Activated T-cell treated with anti-CD3 and anti-CD28 coated beads, Interleukin-2, amount 50 U/mL, for 24 hours (primary cell): ENCODE measurements around the gene TBCB.
A peak's percentile ranks its signal among the peaks of the same experiment; 100 is the strongest.

Experiments used
- DNase-seq: peaks from one replicate; pipeline ENCODE4 v3.0.0-alpha.2; 2020
- H3K27ac Mint-ChIP-seq: 2 replicates; pipeline ENCODE4 v1.8.0; 2020; ENCODE audit warnings: mild to moderate bottlenecking, mixed read lengths
- H3K27me3 Mint-ChIP-seq: 2 replicates; pipeline ENCODE4 v1.8.0; 2020; ENCODE audit warnings: mixed read lengths
- H3K36me3 Mint-ChIP-seq: 2 replicates; pipeline ENCODE4 v1.8.0; 2020; ENCODE audit warnings: low read depth, mixed read lengths
- H3K4me1 Mint-ChIP-seq: 2 replicates; pipeline ENCODE4 v1.8.0; 2020; ENCODE audit warnings: low read depth, mixed read lengths
- H3K4me3 Mint-ChIP-seq: 2 replicates; pipeline ENCODE4 v1.8.0; 2020; ENCODE audit warnings: mild to moderate bottlenecking, moderate library complexity, mixed read lengths
- H3K9me3 Mint-ChIP-seq: 2 replicates; pipeline ENCODE4 v1.8.0; 2020; ENCODE audit warnings: mixed read lengths

The TBCB gene

GRCh38 chr19:36139473-36140303, 24.4 kb downstream of the TBCB start, which contains the start of gene CAPNS1:
CAPNS1 (plus strand) TSS chr19:36140066; CDS start chr19:36141012, 946 bp downstream.
- no peaks in the 10 kb centered on the region for H3K9me3 Mint-ChIP-seq
- H3K27ac Mint-ChIP-seq: peak within 1 kb of the TSS; percentile 90

GRCh38 chr19:36140304-36141038, 25.2 kb downstream of the TBCB start:
- no peak for DNase-seq
- no peaks in the 10 kb centered on the region for H3K9me3 Mint-ChIP-seq

More at GRCh38 chr19:36139473-36140303, 24.4 kb downstream of the TBCB start, which contains the start of gene CAPNS1:
- peak within 1 kb of the TSS; percentile 92 for H3K4me3 Mint-ChIP-seq
- H3K27me3 Mint-ChIP-seq: no peaks in the 10 kb centered on the region
- DNase-seq: peak; percentile 94
- H3K36me3 Mint-ChIP-seq: peaks cover 36% of the 10 kb centered on the region
- H3K4me1 Mint-ChIP-seq: peaks cover 22% of the 10 kb centered on the region

GRCh38 chr19:36141039-36141927, 26.0 kb downstream of the TBCB start:
- DNase-seq: peak; percentile 98
- H3K27me3 Mint-ChIP-seq: no peaks in the 10 kb centered on the region
- peak overlapping the region; percentile 90 for H3K27ac Mint-ChIP-seq
- H3K4me1 Mint-ChIP-seq: peaks cover 22% of the 10 kb centered on the region
- H3K36me3 Mint-ChIP-seq: peaks cover 51% of the 10 kb centered on the region
- no peaks in the 10 kb centered on the region for H3K9me3 Mint-ChIP-seq
- peak overlapping the region; percentile 92 for H3K4me3 Mint-ChIP-seq

More at GRCh38 chr19:36140304-36141038, 25.2 kb downstream of the TBCB start:
- H3K36me3 Mint-ChIP-seq: peaks cover 43% of the 10 kb centered on the region
- peak overlapping the region; percentile 90 for H3K27ac Mint-ChIP-seq
- peak overlapping the region; percentile 92 for H3K4me3 Mint-ChIP-seq
- H3K27me3 Mint-ChIP-seq: no peaks in the 10 kb centered on the region
- H3K4me1 Mint-ChIP-seq: peaks cover 22% of the 10 kb centered on the region

- no peaks in the 10 kb centered on the region for H3K9me3 Mint-ChIP-seq
- peak overlapping the region; percentile 92 for H3K4me3 Mint-ChIP-seq
Observed at GRCh38 chr19:36142046-36142445, 26.8 kb downstream of the TBCB start.

GRCh38 chr19:36142496-36142895, 27.2 kb downstream of the TBCB start:
- Mint-ChIP-seq H3K9me3 (no peaks in the 10 kb centered on the region), H3K27ac (no peak overlapping the region), H3K36me3 (peaks cover 64% of the 10 kb centered on the region), H3K27me3 (no peaks in the 10 kb centered on the region), H3K4me3 (no peak overlapping the region), H3K4me1 (peaks cover 15% of the 10 kb centered on the region)
- DNase-seq: no peak

More at GRCh38 chr19:36142046-36142445, 26.8 kb downstream of the TBCB start:
- H3K27me3 Mint-ChIP-seq: no peaks in the 10 kb centered on the region
- peak overlapping the region; percentile 90 for H3K27ac Mint-ChIP-seq
- no peak for DNase-seq
- H3K36me3 Mint-ChIP-seq: peaks cover 59% of the 10 kb centered on the region
- H3K4me1 Mint-ChIP-seq: peaks cover 16% of the 10 kb centered on the region

- H3K27me3 Mint-ChIP-seq: no peaks in the 10 kb centered on the region
- H3K4me3 Mint-ChIP-seq: no peak overlapping the region
- DNase-seq: no peak
- no peak overlapping the region for H3K27ac Mint-ChIP-seq
- H3K9me3 Mint-ChIP-seq: no peaks in the 10 kb centered on the region
- peaks cover 83% of the 10 kb centered on the region for H3K36me3 Mint-ChIP-seq
- peaks cover 15% of the 10 kb centered on the region for H3K4me1 Mint-ChIP-seq
Observed at GRCh38 chr19:36144624-36145023, 29.4 kb downstream of the TBCB start.

GRCh38 chr19:36149673-36150406, 34.6 kb downstream of the TBCB start:
- no peak for DNase-seq
- Mint-ChIP-seq H3K4me3 (no peak overlapping the region), H3K27me3 (no peaks in the 10 kb centered on the region), H3K4me1 (peaks cover 3% of the 10 kb centered on the region), H3K36me3 (peaks cover 72% of the 10 kb centered on the region), H3K9me3 (no peaks in the 10 kb centered on the region), H3K27ac (no peak overlapping the region)

- Mint-ChIP-seq H3K27me3 (no peaks in the 10 kb centered on the region), H3K4me3 (no peak overlapping the region), H3K9me3 (no peaks in the 10 kb centered on the region), H3K27ac (no peak overlapping the region), H3K4me1 (peaks cover 3% of the 10 kb centered on the region), H3K36me3 (peaks cover 64% of the 10 kb centered on the region)
- no peak for DNase-seq
Observed at GRCh38 chr19:36150586-36150985, 35.3 kb downstream of the TBCB start.

- DNase-seq: no peak
- H3K27ac Mint-ChIP-seq: no peak overlapping the region
- peaks cover 3% of the 10 kb centered on the region for H3K4me1 Mint-ChIP-seq
- no peaks in the 10 kb centered on the region for H3K27me3 Mint-ChIP-seq
- no peak overlapping the region for H3K4me3 Mint-ChIP-seq
- H3K36me3 Mint-ChIP-seq: peaks cover 57% of the 10 kb centered on the region
- no peaks in the 10 kb centered on the region for H3K9me3 Mint-ChIP-seq
Observed at GRCh38 chr19:36151144-36152018, 36.1 kb downstream of the TBCB start.

- no peak for DNase-seq
- Mint-ChIP-seq H3K36me3 (peaks cover 50% of the 10 kb centered on the region), H3K4me3 (no peak overlapping the region), H3K4me1 (peaks cover 3% of the 10 kb centered on the region), H3K27ac (no peak overlapping the region), H3K9me3 (no peaks in the 10 kb centered on the region), H3K27me3 (no peaks in the 10 kb centered on the region)
Observed at GRCh38 chr19:36152019-36152351, 36.7 kb downstream of the TBCB start.

GRCh38 chr19:36152352-36153091, 37.3 kb downstream of the TBCB start, which contains the start of gene COX7A1:
COX7A1 (minus strand) TSS chr19:36152447; CDS start chr19:36152407, 40 bp downstream.
- no peak for DNase-seq

GRCh38 chr19:36153126-36153525, 37.9 kb downstream of the TBCB start:
- H3K27ac Mint-ChIP-seq: no peak overlapping the region
- no peaks in the 10 kb centered on the region for H3K27me3 Mint-ChIP-seq
- no peak overlapping the region for H3K4me3 Mint-ChIP-seq
- no peak for DNase-seq
- H3K4me1 Mint-ChIP-seq: peaks cover 3% of the 10 kb centered on the region
- peaks cover 39% of the 10 kb centered on the region for H3K36me3 Mint-ChIP-seq
- H3K9me3 Mint-ChIP-seq: no peaks in the 10 kb centered on the region

More at GRCh38 chr19:36152352-36153091, 37.3 kb downstream of the TBCB start, which contains the start of gene COX7A1:
- H3K4me1 Mint-ChIP-seq: peaks cover 3% of the 10 kb centered on the region
- no peaks in the 10 kb centered on the region for H3K9me3 Mint-ChIP-seq
- peaks cover 45% of the 10 kb centered on the region for H3K36me3 Mint-ChIP-seq
- no peak within 1 kb of the TSS for H3K4me3 Mint-ChIP-seq
- H3K27ac Mint-ChIP-seq: no peak within 1 kb of the TSS
- no peaks in the 10 kb centered on the region for H3K27me3 Mint-ChIP-seq
